ENCODE results near the gene CEP44. TPM values are rescaled to one million over a fixed set of nuclear protein-coding genes. Genes with fewer than 3 reads are reported as not detected.

Gene CEP44
- polyA plus RNA-seq, 1 donor (not counting 4 experiments of a cell fraction or from before 2014, with no cell fraction given): 8.0 TPM

- no peak for FAIRE-seq
- H3K9ac ChIP-seq (ENCODE audit: control insufficient read depth, extremely low read depth, insufficient read depth, low read length): no peak overlapping the region
- H3K4me3 ChIP-seq (ENCODE audit: control insufficient read depth in 2 of 3, extremely low read depth in 1 of 3, insufficient read depth in 2 of 3, low read depth in 1 of 3, low read length in 3 of 3): no peak overlapping the region
- H4K20me1 ChIP-seq (ENCODE audit: control insufficient read depth, extremely low read depth, insufficient read depth, low read length): no peaks in the 10 kb centered on the region
- H3K4me2 ChIP-seq (ENCODE audit: control insufficient read depth, extremely low read depth, insufficient read depth, low read depth, low read length): no peak overlapping the region
- TF ChIP-seq CTCF (optimal IDR thresholded peaks at IDR 0.05 in 1 of 3, IDR thresholded peaks at IDR 0.05 in 1 of 3, conservative IDR thresholded peaks at IDR 0.05 in 1 of 3; ENCODE audit: extremely low read depth in 1 of 3, insufficient read depth in 2 of 3, low read length in 3 of 3) (no peak), EZH2 (IDR thresholded peaks at IDR 0.05; ENCODE audit: low read length) (no peak)
- no peak for DNase-seq (ENCODE audit: low read depth, low spot score)
- H3K27ac ChIP-seq (ENCODE audit: control insufficient read depth, insufficient read depth, low read length): no peak overlapping the region
- dilution Hi-C loops (cut with MboI; ENCODE audit: extremely low pct_ligation_motif_present, low sequenced_read_pairs): loop anchor here (25.0 kb wide), 1 partner anchor 260 kb away; no protein-coding TSS in a partner anchor
- no peaks in the 10 kb centered on the region for H3K4me1 ChIP-seq (ENCODE audit: control insufficient read depth, extremely low read depth, insufficient read depth, low read length)
- no peaks in the 10 kb centered on the region for H3K27me3 ChIP-seq (ENCODE audit: control insufficient read depth, extremely low read depth, insufficient read depth, low read length)
- H3K36me3 ChIP-seq (ENCODE audit: control insufficient read depth in 2 of 2, extremely low read depth in 1 of 2, insufficient read depth in 2 of 2, low read length in 2 of 2): no peaks in the 10 kb centered on the region
- no peaks in the 10 kb centered on the region for H3K9me1 ChIP-seq (ENCODE audit: control insufficient read depth, extremely low read depth, insufficient read depth, low read length)
- H3K79me2 ChIP-seq (ENCODE audit: control insufficient read depth, insufficient read depth, low read length): no peaks in the 10 kb centered on the region
- H2AFZ ChIP-seq (ENCODE audit: control insufficient read depth, low read length): no peak overlapping the region
- no peaks in the 10 kb centered on the region for H3K9me3 ChIP-seq (ENCODE audit: control insufficient read depth, low read depth, low read length)
Measured at GRCh38 chr4:174352061-174352819, 68.5 kb downstream of the CEP44 start.

GRCh38 chr4:174357321-174357720 lies 73.6 kb downstream of the CEP44 start:
- no peaks in the 10 kb centered on the region for H4K20me1 ChIP-seq (ENCODE audit: control insufficient read depth, extremely low read depth, insufficient read depth, low read length)
- no peak for FAIRE-seq
- no peak overlapping the region for H3K9ac ChIP-seq (ENCODE audit: control insufficient read depth, extremely low read depth, insufficient read depth, low read length)
- H3K4me1 ChIP-seq (ENCODE audit: control insufficient read depth, extremely low read depth, insufficient read depth, low read length): no peaks in the 10 kb centered on the region
- no peaks in the 10 kb centered on the region for H3K9me1 ChIP-seq (ENCODE audit: control insufficient read depth, extremely low read depth, insufficient read depth, low read length)
- TF ChIP-seq EZH2 (IDR thresholded peaks at IDR 0.05; ENCODE audit: low read length) (no peak), CTCF (optimal IDR thresholded peaks at IDR 0.05 in 1 of 3, IDR thresholded peaks at IDR 0.05 in 1 of 3, conservative IDR thresholded peaks at IDR 0.05 in 1 of 3; ENCODE audit: extremely low read depth in 1 of 3, insufficient read depth in 2 of 3, low read length in 3 of 3) (no peak)
- no peaks in the 10 kb centered on the region for H3K79me2 ChIP-seq (ENCODE audit: control insufficient read depth, insufficient read depth, low read length)
- H3K27ac ChIP-seq (ENCODE audit: control insufficient read depth, insufficient read depth, low read length): no peak overlapping the region
- DNase-seq (ENCODE audit: low read depth, low spot score): no peak
- no peak overlapping the region for H3K4me3 ChIP-seq (ENCODE audit: control insufficient read depth in 2 of 3, extremely low read depth in 1 of 3, insufficient read depth in 2 of 3, low read depth in 1 of 3, low read length in 3 of 3)
- no peaks in the 10 kb centered on the region for H3K9me3 ChIP-seq (ENCODE audit: control insufficient read depth, low read depth, low read length)
- no peaks in the 10 kb centered on the region for H3K27me3 ChIP-seq (ENCODE audit: control insufficient read depth, extremely low read depth, insufficient read depth, low read length)
- H3K36me3 ChIP-seq (ENCODE audit: control insufficient read depth in 2 of 2, extremely low read depth in 1 of 2, insufficient read depth in 2 of 2, low read length in 2 of 2): no peaks in the 10 kb centered on the region
- dilution Hi-C loops (cut with MboI; ENCODE audit: extremely low pct_ligation_motif_present, low sequenced_read_pairs): loop anchor here (25.0 kb wide), 1 partner anchor 255 kb away; no protein-coding TSS in a partner anchor
- H3K4me2 ChIP-seq (ENCODE audit: control insufficient read depth, extremely low read depth, insufficient read depth, low read depth, low read length): no peak overlapping the region
- no peak overlapping the region for H2AFZ ChIP-seq (ENCODE audit: control insufficient read depth, low read length)
